OCI-LY7 (cell line): Measurements from ENCODE around the gene TNFSF13. TPM values are rescaled to one million over a fixed set of nuclear protein-coding genes. Genes with fewer than 3 reads are reported as not detected.

Experiments
- BruUV-seq: library from RNA; stranded (reverse); fragments of 400-500 nt; replicated peaks from 2 replicates; lab custom pipeline; 2021; lab: Mats Ljungman, UMichigan
- CTCF ChIA-PET: fragments of 300-600 bp; sonication (Branson Sonifier 250); formaldehyde crosslinking; loops from one replicate; lab custom pipeline; 2022; ENCODE audit warnings: antibody characterized with exemption; ENCODE audit not compliant: unreplicated experiment; lab: Charles Lee
- POLR2A ChIA-PET: fragments of 300-600 bp; sonication (Branson Sonifier 250); formaldehyde crosslinking; loops from one replicate; lab custom pipeline; 2022; ENCODE audit warnings: antibody characterized with exemption; lab: Charles Lee
- DNase-seq: peaks from one replicate; pipeline ENCODE4 v3.0.0-alpha.2; 2015; ENCODE audit warnings: low spot score
- H2AFZ ChIP-seq: fragments of 200-600 bp; sonication (generic), shearing (Covaris generic); 2 replicates; pipeline ENCODE4 v1.6.1; 2014; ENCODE audit warnings: mild to moderate bottlenecking, antibody characterized with exemption, low read length, moderate library complexity
- H3K27ac ChIP-seq: fragments of 200-600 bp; sonication (generic); 2 replicates; pipeline ENCODE4 v1.5.1; 2014; ENCODE audit warnings: mixed run types, low read depth, mild to moderate bottlenecking, moderate library complexity, low read length, inconsistent platforms; ENCODE audit not compliant: poor library complexity, severe bottlenecking
- H3K36me3 ChIP-seq: fragments of 200-600 bp; sonication (generic); 2 replicates; pipeline ENCODE4 v1.6.1; 2014; ENCODE audit warnings: mild to moderate bottlenecking, antibody characterized with exemption, low read length, moderate library complexity, mixed read lengths; ENCODE audit not compliant: insufficient read depth
- H3K4me1 ChIP-seq: fragments of 200-600 bp; sonication (generic); 2 replicates; pipeline ENCODE4 v1.5.1; 2014; ENCODE audit warnings: mild to moderate bottlenecking, low read length; ENCODE audit not compliant: insufficient read depth, poor library complexity, severe bottlenecking
- H3K4me2 ChIP-seq: fragments of 200-600 bp; sonication (generic); 2 replicates; pipeline ENCODE4 v1.6.1; 2014; ENCODE audit warnings: mild to moderate bottlenecking, low read length
- H3K4me3 ChIP-seq: fragments of 200-600 bp; sonication (generic); 2 replicates; pipeline ENCODE4 v1.5.1; 2014; ENCODE audit warnings: mild to moderate bottlenecking, low read depth, low read length; ENCODE audit not compliant: poor library complexity, severe bottlenecking
- H3K79me2 ChIP-seq: fragments of 200-600 bp; sonication (generic); 2 replicates; pipeline ENCODE4 v1.6.1; 2016; ENCODE audit warnings: low read depth, mild to moderate bottlenecking, low read length, moderate library complexity, mixed read lengths; ENCODE audit not compliant: insufficient read depth
- H3K9me2 ChIP-seq: fragments of 200-600 bp; sonication (generic); 2 replicates; pipeline ENCODE4 v1.6.1; 2016; ENCODE audit warnings: mild to moderate bottlenecking, low read length, mixed read lengths; ENCODE audit not compliant: insufficient read depth
- H3K9me3 ChIP-seq: fragments of 200-600 bp; sonication (generic); 2 replicates; pipeline ENCODE4 v1.6.1; 2014; ENCODE audit warnings: mild to moderate bottlenecking, mixed run types, low read length, mixed read lengths
- H4K20me1 ChIP-seq: fragments of 200-600 bp; sonication (generic); 2 replicates; pipeline ENCODE4 v1.6.1; 2014; ENCODE audit warnings: mild to moderate bottlenecking, antibody characterized with exemption, low read length, moderate library complexity, mixed read lengths; ENCODE audit not compliant: insufficient read depth
- EZH2phosphoT487 ChIP-seq: fragments of 200-600 bp; sonication (generic); IDR thresholded peaks from 2 replicates; pipeline ENCODE4 v1.6.1; 2018; ENCODE audit warnings: low read depth, borderline replicate concordance, mild to moderate bottlenecking, mixed run types, antibody characterized with exemption, low read length, moderate library complexity, mixed read lengths
- intact Hi-C: fragments of 100-400 bp; cut with micrococcal nuclease; formaldehyde crosslinking; loops from one replicate; pipeline ENCODE4 v1.10.0; 2022; ENCODE audit not compliant: unreplicated experiment
- total RNA-seq, 2 experiments: library from RNA; depleted of rRNA in 1 of 2; stranded (reverse); fragments of >200 nt in 1 of 2; shearing (Covaris generic) in 1 of 2; gene quantifications; 2 replicates each; pipeline ENCODE4 v1.2.3, GENCODE V29; 2014 to 2022
- TF ChIP-seq, protein P1 (sequence below): fragments of 200-600 bp; sonication (generic); conservative IDR thresholded peaks from 2 replicates; pipeline ENCODE4 v1.5.1; 2014; ENCODE audit warnings: mild to moderate bottlenecking, antibody characterized with exemption, low read length, moderate library complexity, mixed read lengths

TNFSF13 gene
- total RNA-seq, 2 experiments from 2014 or later = 0.98 to 6.0 TPM

DNA sequence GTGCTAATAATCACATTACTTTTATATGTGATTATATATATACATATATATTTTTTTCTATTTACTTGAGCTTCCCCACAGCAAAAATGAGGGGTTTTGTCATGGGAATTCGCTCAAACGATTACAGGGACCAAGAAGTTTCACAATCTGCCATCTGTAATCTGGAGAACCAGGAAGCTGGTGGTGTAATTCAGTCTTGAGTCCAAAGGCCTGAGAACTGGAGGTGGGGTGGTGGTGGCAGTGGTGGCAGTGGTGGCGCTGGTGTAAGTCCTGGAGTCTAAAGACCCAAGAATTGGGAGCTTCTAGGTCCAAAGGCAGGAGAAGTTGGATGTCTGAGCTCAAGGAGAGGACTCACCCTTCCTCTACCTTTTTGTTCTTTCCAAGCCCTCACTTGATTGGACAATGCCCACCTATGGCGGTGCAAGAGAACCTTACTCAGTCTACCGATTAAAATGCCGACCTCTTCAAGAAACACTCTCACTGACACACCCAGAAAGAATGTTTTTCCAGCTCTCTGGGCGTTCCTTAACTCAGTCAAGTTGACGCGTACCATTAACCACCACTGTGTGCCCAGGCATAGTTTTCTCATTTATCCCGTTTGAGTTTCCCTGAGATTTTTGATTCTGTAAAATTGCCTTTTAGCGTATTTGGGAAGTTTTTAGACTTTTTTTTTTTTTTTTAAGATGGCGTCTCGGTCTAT lies 42.5 kb upstream of the TNFSF13 start:
- intact Hi-C loops = no loop called here

DNA sequence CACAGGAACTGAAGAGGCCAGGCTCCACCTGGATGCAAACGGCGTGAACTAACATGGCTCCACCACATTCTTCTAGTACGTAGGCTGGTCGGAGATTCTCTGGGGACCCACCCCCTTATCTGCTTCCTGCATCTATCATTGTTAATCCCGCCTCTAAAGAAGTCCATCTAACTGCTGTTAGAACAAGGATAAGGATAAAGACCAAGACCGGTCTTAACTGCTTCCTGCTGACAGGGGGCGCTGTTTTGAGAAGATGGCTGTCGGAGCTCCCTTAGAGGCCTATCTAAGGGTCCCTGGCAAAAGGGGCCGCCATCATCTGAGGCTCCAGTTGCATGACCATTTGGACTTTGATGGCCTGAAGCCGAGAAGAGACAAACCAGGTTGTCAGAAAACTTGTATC lies 35.5 kb upstream of the TNFSF13 start:
- Histone ChIP-seq H3K27ac (no peak overlapping the region), H3K36me3 (no peaks in the 10 kb centered on the region), H3K9me2 (no peaks in the 10 kb centered on the region), H2AFZ (no peak overlapping the region), H4K20me1 (no peaks in the 10 kb centered on the region), H3K4me3 (no peak overlapping the region), H3K4me2 (no peak overlapping the region), H3K79me2 (no peaks in the 10 kb centered on the region), H3K9me3 (no peaks in the 10 kb centered on the region), H3K4me1 (no peaks in the 10 kb centered on the region)
- CTCF ChIA-PET = no interaction called here
- DNase-seq = peak; percentile 20
- intact Hi-C loops = no loop called here
- no TSS peak for BruUV-seq
- TF ChIP-seq, protein P1, sequence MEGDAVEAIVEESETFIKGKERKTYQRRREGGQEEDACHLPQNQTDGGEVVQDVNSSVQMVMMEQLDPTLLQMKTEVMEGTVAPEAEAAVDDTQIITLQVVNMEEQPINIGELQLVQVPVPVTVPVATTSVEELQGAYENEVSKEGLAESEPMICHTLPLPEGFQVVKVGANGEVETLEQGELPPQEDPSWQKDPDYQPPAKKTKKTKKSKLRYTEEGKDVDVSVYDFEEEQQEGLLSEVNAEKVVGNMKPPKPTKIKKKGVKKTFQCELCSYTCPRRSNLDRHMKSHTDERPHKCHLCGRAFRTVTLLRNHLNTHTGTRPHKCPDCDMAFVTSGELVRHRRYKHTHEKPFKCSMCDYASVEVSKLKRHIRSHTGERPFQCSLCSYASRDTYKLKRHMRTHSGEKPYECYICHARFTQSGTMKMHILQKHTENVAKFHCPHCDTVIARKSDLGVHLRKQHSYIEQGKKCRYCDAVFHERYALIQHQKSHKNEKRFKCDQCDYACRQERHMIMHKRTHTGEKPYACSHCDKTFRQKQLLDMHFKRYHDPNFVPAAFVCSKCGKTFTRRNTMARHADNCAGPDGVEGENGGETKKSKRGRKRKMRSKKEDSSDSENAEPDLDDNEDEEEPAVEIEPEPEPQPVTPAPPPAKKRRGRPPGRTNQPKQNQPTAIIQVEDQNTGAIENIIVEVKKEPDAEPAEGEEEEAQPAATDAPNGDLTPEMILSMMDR = peak; percentile 75
- TF ChIP-seq EZH2phosphoT487 = no peak
- POLR2A ChIA-PET = interaction anchor here (1.0 kb wide), 1 partner anchor 37 kb away, joined by 3 read pairs; no protein-coding TSS in a partner anchor

More for the DNA sequence above, 42.5 kb upstream of the TNFSF13 start:
- ChIA-PET POLR2A (interaction anchor here (1.4 kb wide), 1 partner anchor 45 kb away, joined by 6 read pairs; no protein-coding TSS in a partner anchor), CTCF (no interaction called here)
- H3K9me2 ChIP-seq = no peaks in the 10 kb centered on the region
- H3K4me1 ChIP-seq = no peaks in the 10 kb centered on the region
- DNase-seq = no peak
- no peaks in the 10 kb centered on the region for H3K9me3 ChIP-seq
- H3K36me3 ChIP-seq = peaks cover 52% of the 10 kb centered on the region
- BruUV-seq = no TSS peak
- H3K4me2 ChIP-seq = no peak overlapping the region
- no peak overlapping the region for H2AFZ ChIP-seq
- H3K4me3 ChIP-seq = no peak overlapping the region
- H3K27ac ChIP-seq = no peak overlapping the region
- 0 out of 2 replicates have a peak, but pooled peaks cover 4% of the 10 kb centered on the region for H4K20me1 ChIP-seq
- H3K79me2 ChIP-seq = no peaks in the 10 kb centered on the region
- TF ChIP-seq, protein P1 = no peak
- TF ChIP-seq EZH2phosphoT487 = no peak

DNA sequence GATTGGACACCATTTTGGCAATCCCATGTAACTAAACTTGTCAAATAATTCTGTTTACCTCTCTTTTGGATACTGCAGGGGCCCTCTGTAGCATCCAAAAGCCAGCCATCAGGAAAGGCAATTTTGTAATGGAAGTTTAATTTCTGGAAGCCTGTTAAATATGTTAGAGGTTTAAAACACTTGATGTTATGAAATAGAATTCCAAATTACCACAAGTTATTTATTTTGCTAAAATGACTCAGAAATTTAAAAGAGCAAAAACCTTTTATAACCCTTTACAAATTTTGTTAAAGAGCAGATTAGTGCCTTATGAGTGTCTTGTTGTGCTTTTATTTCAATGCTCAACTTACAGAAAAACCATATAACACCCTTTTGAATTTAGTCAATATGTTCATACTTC lies 29.7 kb upstream of the TNFSF13 start:
- POLR2A ChIA-PET = no interaction called here
- CTCF ChIA-PET = no interaction called here
- Histone ChIP-seq H4K20me1 (no peaks in the 10 kb centered on the region), H3K4me2 (no peak overlapping the region), H3K79me2 (no peaks in the 10 kb centered on the region), H3K9me3 (0 out of 2 replicates have a peak, but pooled peaks cover 7% of the 10 kb centered on the region), H3K27ac (no peak overlapping the region), H3K9me2 (no peaks in the 10 kb centered on the region), H3K4me3 (no peak overlapping the region), H2AFZ (no peak overlapping the region), H3K4me1 (no peaks in the 10 kb centered on the region), H3K36me3 (no peaks in the 10 kb centered on the region)
- intact Hi-C loops = no loop called here
- BruUV-seq = no TSS peak
- TF ChIP-seq, protein P1 = no peak
- no peak for TF ChIP-seq EZH2phosphoT487
- DNase-seq = no peak
